Measurements from ENCODE around the gene TECPR1.

- TF ChIP-seq CTCF (IDR thresholded peaks at IDR 0.05), result no peak
- no peak for TF ChIP-seq EZH2 (IDR thresholded peaks at IDR 0.05)
Measured at GRCh38 chr7:98193474-98194180, 58.4 kb downstream of the TECPR1 start.

Data from neural progenitor cell (in vitro differentiated cells).